H9 (cell line): ENCODE results near the gene GALNT9. TPM values are rescaled to one million over a fixed set of nuclear protein-coding genes. Genes with fewer than 3 reads are reported as not detected.

Experiments used
- DNase-seq: peaks from one replicate; pipeline ENCODE4 v3.0.0-alpha.2; 2017
- H2AFZ ChIP-seq: one replicate; pipeline ENCODE4 v1.6.1; 2013; ENCODE audit warnings: mild to moderate bottlenecking, low read length, control low read depth, moderate library complexity
- H2AK5ac ChIP-seq: 2 replicates; pipeline ENCODE4 v1.6.1; 2013; ENCODE audit warnings: low read length, control low read depth, mixed read lengths; ENCODE audit not compliant: insufficient read length
- H2BK120ac ChIP-seq: one replicate; pipeline ENCODE4 v1.6.1; 2013; ENCODE audit warnings: low read depth, mild to moderate bottlenecking, low read length, control low read depth, inconsistent platforms; ENCODE audit not compliant: poor library complexity, severe bottlenecking
- H2BK12ac ChIP-seq: 2 replicates; pipeline ENCODE4 v1.6.1; 2013; ENCODE audit warnings: low read length, control low read depth, mixed read lengths, low read depth; ENCODE audit not compliant: insufficient read length
- H2BK15ac ChIP-seq: 2 replicates; pipeline ENCODE4 v1.6.1; 2013; ENCODE audit warnings: low read depth, low read length, control low read depth
- H2BK20ac ChIP-seq: one replicate; pipeline ENCODE4 v1.6.1; 2013; ENCODE audit warnings: low read depth, mild to moderate bottlenecking, low read length, control low read depth, inconsistent platforms; ENCODE audit not compliant: poor library complexity, severe bottlenecking
- H2BK5ac ChIP-seq: 2 replicates; pipeline ENCODE4 v1.6.1; 2013; ENCODE audit warnings: low read length, control low read depth, mixed read lengths; ENCODE audit not compliant: insufficient read length
- H3K14ac ChIP-seq: 2 replicates; pipeline ENCODE4 v1.6.1; 2013; ENCODE audit warnings: low read length, control low read depth; ENCODE audit not compliant: insufficient read depth
- H3K18ac ChIP-seq: 2 replicates; pipeline ENCODE4 v1.6.1; 2013; ENCODE audit warnings: low read depth, mild to moderate bottlenecking, mixed read lengths, low read length, control low read depth; ENCODE audit not compliant: insufficient read length
- H3K23ac ChIP-seq: 2 replicates; pipeline ENCODE4 v1.6.1; 2013; ENCODE audit warnings: low read length, control low read depth, mixed read lengths, low read depth; ENCODE audit not compliant: insufficient read length
- H3K23me2 ChIP-seq: 2 replicates; pipeline ENCODE4 v1.6.1; 2013; ENCODE audit warnings: low read depth, mild to moderate bottlenecking, mixed read lengths, low read length, control low read depth; ENCODE audit not compliant: insufficient read length, poor library complexity, severe bottlenecking
- H3K27ac ChIP-seq: 2 replicates; pipeline ENCODE4 v1.5.1; 2013; ENCODE audit warnings: low read length, control low read depth, mixed read lengths, low read depth; ENCODE audit not compliant: insufficient read length
- H3K27me3 ChIP-seq: 2 replicates; pipeline ENCODE4 v1.6.1; 2013; ENCODE audit warnings: low read length, control low read depth, inconsistent platforms; ENCODE audit not compliant: insufficient read depth
- H3K4ac ChIP-seq: 2 replicates; pipeline ENCODE4 v1.6.1; 2013; ENCODE audit warnings: low read depth, mild to moderate bottlenecking, control low read depth, inconsistent platforms, low read length, moderate library complexity
- H3K4me1 ChIP-seq: 2 replicates; pipeline ENCODE4 v1.6.1; 2013; ENCODE audit warnings: low read length, control low read depth, inconsistent platforms; ENCODE audit not compliant: insufficient read depth
- H3K4me2 ChIP-seq: 2 replicates; pipeline ENCODE4 v1.6.1; 2013; ENCODE audit warnings: low read length, control low read depth, mixed read lengths; ENCODE audit not compliant: insufficient read length, insufficient read depth
- H3K56ac ChIP-seq: 2 replicates; pipeline ENCODE4 v1.6.1; 2013; ENCODE audit warnings: low read depth, mild to moderate bottlenecking, mixed read lengths, low read length, control low read depth; ENCODE audit not compliant: insufficient read length
- H3K79me1 ChIP-seq: 2 replicates; pipeline ENCODE4 v1.6.1; 2013; ENCODE audit warnings: low read depth, mild to moderate bottlenecking, moderate library complexity, low read length, control low read depth, inconsistent platforms; ENCODE audit not compliant: insufficient read depth, poor library complexity, severe bottlenecking
- H3K79me2 ChIP-seq: 2 replicates; pipeline ENCODE4 v1.6.1; 2013; ENCODE audit warnings: low read length, control low read depth, inconsistent platforms; ENCODE audit not compliant: insufficient read depth
- H3K9ac ChIP-seq: 2 replicates; pipeline ENCODE4 v1.6.1; 2013; ENCODE audit warnings: low read length, control low read depth, mixed read lengths; ENCODE audit not compliant: insufficient read length; ENCODE audit errors: extremely low read depth
- H3K9me3 ChIP-seq: one replicate; pipeline ENCODE4 v1.6.1; 2013; ENCODE audit warnings: low read depth, low read length, inconsistent platforms; ENCODE audit not compliant: control insufficient read depth
- H3T11ph ChIP-seq: one replicate; pipeline ENCODE4 v1.6.1; 2013; ENCODE audit warnings: mild to moderate bottlenecking, low read length, control low read depth, inconsistent platforms
- H4K20me1 ChIP-seq: one replicate; pipeline ENCODE4 v1.6.1; 2013; ENCODE audit not compliant: control insufficient read depth, insufficient read length, insufficient read depth
- H4K5ac ChIP-seq: 2 replicates; pipeline ENCODE4 v1.6.1; 2013; ENCODE audit warnings: low read depth, mild to moderate bottlenecking, mixed read lengths, low read length, control low read depth; ENCODE audit not compliant: insufficient read length
- H4K8ac ChIP-seq: replicated peaks from 2 replicates; pipeline ENCODE4 v1.6.1; 2013; ENCODE audit warnings: low read length, control low read depth, mixed read lengths, low read depth; ENCODE audit not compliant: insufficient read length
- H4K91ac ChIP-seq: 2 replicates; pipeline ENCODE4 v1.6.1; 2013; ENCODE audit warnings: low read depth, mild to moderate bottlenecking, moderate library complexity, mixed read lengths, low read length, control low read depth; ENCODE audit not compliant: insufficient read length
- H3K27ac Mint-ChIP-seq, 3 experiments: 2 replicates in 2 of 3; 3 replicates in 1 of 3; pipeline ENCODE4 v1.8.0; 2020 to 2021; ENCODE audit warnings: mixed read lengths in 3 of 3, mild to moderate bottlenecking in 1 of 3, moderate library complexity in 1 of 3
- H3K27me3 Mint-ChIP-seq: 2 replicates; pipeline ENCODE4 v1.8.0; 2021; ENCODE audit warnings: low read depth, mild to moderate bottlenecking, moderate library complexity, mixed read lengths
- H3K36me3 Mint-ChIP-seq, 3 experiments: 2 replicates in 2 of 3; 3 replicates in 1 of 3; pipeline ENCODE4 v1.8.0; 2020 to 2021; ENCODE audit warnings: low read depth in 3 of 3, mixed read lengths in 3 of 3; ENCODE audit not compliant: insufficient read depth in 1 of 3
- H3K4me1 Mint-ChIP-seq, 2 experiments: 2 replicates each; pipeline ENCODE4 v1.8.0; 2020; ENCODE audit warnings: mixed read lengths in 2 of 2
- H3K4me3 Mint-ChIP-seq, 2 experiments: 2 replicates in 1 of 2; 3 replicates in 1 of 2; pipeline ENCODE4 v1.8.0; 2020 to 2021; ENCODE audit warnings: mild to moderate bottlenecking in 2 of 2, mixed read lengths in 2 of 2, moderate library complexity in 1 of 2
- H3K9me3 Mint-ChIP-seq, 2 experiments: 2 replicates in 1 of 2; 3 replicates in 1 of 2; pipeline ENCODE4 v1.8.0; 2020; ENCODE audit warnings: mild to moderate bottlenecking in 2 of 2, mixed read lengths in 2 of 2, moderate library complexity in 1 of 2
- CTCF ChIP-seq: fragments of 200-600 bp; sonication (generic); conservative IDR thresholded peaks from 3 replicates; pipeline ENCODE4 v1.8.0; 2021; ENCODE audit warnings: antibody characterized with exemption, mild to moderate bottlenecking
- WGBS: extraction: QIAGEN DNeasy Blood & Tissue Kit; methylation state at CpG from one replicate; pipeline ENCODE4 v1.1.7; 2013; ENCODE audit warnings: missing lambda C conversion rate, low lambda C conversion rate, mixed read lengths; ENCODE audit not compliant: insufficient read length; ENCODE audit errors: extremely low coverage; 5-methylcytosine and 5-hydroxymethylcytosine counted together
- total RNA-seq: library from RNA; stranded (reverse); gene quantifications from 2 replicates; pipeline ENCODE4 v1.2.1, GENCODE V29; 2021

GALNT9 gene
- total RNA-seq, 1 experiment from 2014 or later: 0.35 TPM

GRCh38 chr12:132238488-132238854 is 90.9 kb downstream of the GALNT9 start:
- H3K4me2 ChIP-seq: no peak overlapping the region
- no peak overlapping the region for H4K8ac ChIP-seq
- H3K14ac ChIP-seq: no peak overlapping the region
- no peak overlapping the region for H4K5ac ChIP-seq
- no peak overlapping the region for H3K23ac ChIP-seq
- no peaks in the 10 kb centered on the region for H3K9me3 ChIP-seq
- no peak overlapping the region for H2BK5ac ChIP-seq
- Mint-ChIP-seq H3K4me3 (no peak overlapping the region), H3K27ac (no peak overlapping the region), H3K36me3 (no peaks in the 10 kb centered on the region; a peak in 2 of 7 replicates), H3K9me3 (peaks cover 0 to 20% of the 10 kb centered on the region in 2 experiments; a peak in 3 of 5 replicates), H3K4me1 (peaks cover 1 to 2% of the 10 kb centered on the region in 2 experiments), H3K27me3 (peaks cover 49% of the 10 kb centered on the region)
- no peaks in the 10 kb centered on the region for H3K27me3 ChIP-seq
- H2BK20ac ChIP-seq: no peak overlapping the region
- no peak overlapping the region for H3K9ac ChIP-seq
- no peak overlapping the region for H4K91ac ChIP-seq
- H3K4me1 ChIP-seq: no peaks in the 10 kb centered on the region
- H2BK12ac ChIP-seq: no peak overlapping the region
- TF ChIP-seq CTCF: no peak
- H2AFZ ChIP-seq: no peak overlapping the region
- no peaks in the 10 kb centered on the region for H4K20me1 ChIP-seq
- DNase-seq: no peak
- no peak overlapping the region for H3K56ac ChIP-seq
- H3K79me1 ChIP-seq: no peaks in the 10 kb centered on the region
- no peak overlapping the region for H3K4ac ChIP-seq
- WGBS: no CpG with 5 or more reads among the region's 9 CpGs
- H3K23me2 ChIP-seq: no peaks in the 10 kb centered on the region
- H3K27ac ChIP-seq: no peak overlapping the region
- H2BK120ac ChIP-seq: no peak overlapping the region
- no peak overlapping the region for H2BK15ac ChIP-seq
- H2AK5ac ChIP-seq: no peak overlapping the region
- no peaks in the 10 kb centered on the region for H3K79me2 ChIP-seq
- no peak overlapping the region for H3K18ac ChIP-seq
- H3T11ph ChIP-seq: no peak overlapping the region
